Panc1 (cell line): ENCODE data around the gene ITPRID2. TPM values are rescaled to one million over a fixed set of nuclear protein-coding genes. Genes with fewer than 3 reads are reported as not detected.

ENCODE experiments used
- ATAC-seq: fragments of 200-7000 bp; cut with Tn5 transposase; 2 replicates; pipeline ENCODE4 v1.9.1; 2020; ENCODE audit warnings: mild to moderate bottlenecking, moderate library complexity
- BruUV-seq: library from RNA; stranded (reverse); fragments of 400-500 nt; replicated peaks from 2 replicates; lab custom pipeline; 2021; lab: Mats Ljungman, UMichigan
- CTCF ChIA-PET: fragments of 300-600 bp; sonication (Branson Sonifier 250); formaldehyde crosslinking; loops from one replicate; lab custom pipeline; 2022; ENCODE audit warnings: antibody characterized with exemption; lab: Charles Lee
- POLR2A ChIA-PET: fragments of 300-600 bp; sonication (Branson Sonifier 250); formaldehyde crosslinking; loops from one replicate; lab custom pipeline; 2022; ENCODE audit warnings: antibody characterized with exemption; lab: Charles Lee
- DNase-seq: peaks from one replicate; pipeline ENCODE4 v3.0.0-alpha.2; 2010; ENCODE audit warnings: low read depth, low spot score
- H3K27ac ChIP-seq: 2 replicates; pipeline ENCODE4 v1.5.1; 2011; ENCODE audit warnings: mild to moderate bottlenecking, low read length, inconsistent platforms
- H3K27me3 ChIP-seq: fragments of 200-500 bp; sonication (Bioruptor generic); 2 replicates; pipeline ENCODE4 v1.6.0; 2014; ENCODE audit warnings: low read length, inconsistent platforms; ENCODE audit not compliant: control insufficient read depth, insufficient read depth
- H3K36me3 ChIP-seq: fragments of 200-500 bp; sonication (Bioruptor generic); 2 replicates; pipeline ENCODE4 v1.5.1; 2014; ENCODE audit warnings: inconsistent platforms, mild to moderate bottlenecking, low read length, moderate library complexity; ENCODE audit not compliant: control insufficient read depth, insufficient read depth
- H3K4me1 ChIP-seq: 2 replicates; pipeline ENCODE4 v1.5.1; 2011; ENCODE audit warnings: inconsistent platforms, mild to moderate bottlenecking, low read length, moderate library complexity; ENCODE audit not compliant: control insufficient read depth, insufficient read depth
- H3K4me3 ChIP-seq, 2 experiments: 2 replicates each; pipeline ENCODE4 v1.5.1; 2011 to 2012; ENCODE audit warnings: low read depth in 2 of 2, low read length in 2 of 2, mild to moderate bottlenecking in 2 of 2, inconsistent platforms in 1 of 2, moderate library complexity in 1 of 2
- H3K9me3 ChIP-seq: fragments of 200-500 bp; sonication (Bioruptor generic); 2 replicates; pipeline ENCODE4 v1.5.1; 2014; ENCODE audit warnings: low read depth, mild to moderate bottlenecking, inconsistent platforms, low read length, moderate library complexity; ENCODE audit not compliant: control insufficient read depth, insufficient read depth
- CTCF ChIP-seq: fragments of 450-650 bp; IDR thresholded peaks from 2 replicates; pipeline ENCODE4 v1.5.1; 2017; ENCODE audit warnings: mild to moderate bottlenecking
- POLR2AphosphoS5 ChIP-seq: IDR thresholded peaks from 2 replicates; pipeline ENCODE4 v1.6.1; 2012; ENCODE audit warnings: mild to moderate bottlenecking, low read depth, low read length, moderate library complexity
- REST ChIP-seq, 2 experiments: IDR thresholded peaks; 2 replicates each; pipeline ENCODE4 v1.6.1; 2011 to 2012; ENCODE audit warnings: low read depth in 2 of 2, control low read depth in 1 of 2, low read length in 1 of 2, mild to moderate bottlenecking in 1 of 2, moderate library complexity in 1 of 2; ENCODE audit not compliant: insufficient read depth in 1 of 2
- SIN3A ChIP-seq: IDR thresholded peaks from 2 replicates; pipeline ENCODE4 v1.6.1; 2012; ENCODE audit warnings: low read depth, mild to moderate bottlenecking, low read length, moderate library complexity, borderline replicate concordance; ENCODE audit not compliant: insufficient read depth
- TCF7L2 ChIP-seq: IDR thresholded peaks from 2 replicates; pipeline ENCODE4 v1.6.1; 2011; ENCODE audit warnings: mild to moderate bottlenecking, low read depth, low read length, inconsistent platforms
- in situ Hi-C: cut with HindIII; loops from 2 replicates; pipeline ENCODE4 v1.10.0; 2016; ENCODE audit warnings: low sequenced_read_pairs, low pct_unique_long_range_greater_than_20kb
- intact Hi-C: fragments of 100-400 bp; cut with micrococcal nuclease; formaldehyde crosslinking; loops from one replicate; pipeline ENCODE4 v1.10.0; 2022; ENCODE audit not compliant: unreplicated experiment
- total RNA-seq: library from RNA; stranded (reverse); gene quantifications from one replicate; pipeline ENCODE4 v1.2.1, GENCODE V29; 2021; ENCODE audit not compliant: unreplicated experiment

The ITPRID2 gene
- total RNA-seq, 1 experiment from 2014 or later: 261 TPM

- ChIA-PET POLR2A (no interaction called here), CTCF (no interaction called here)
- intact Hi-C loops (no loop called here), in situ Hi-C loops (no loop called here)
- TF ChIP-seq POLR2AphosphoS5 (no peak), CTCF (no peak), TCF7L2 (no peak), SIN3A (no peak), REST (IDR thresholded peaks at IDR 0.05; ENCODE audit: insufficient read depth in 1 of 2, low read depth in 2 of 2, low read length in 1 of 2) (no peak)
- H3K27me3 ChIP-seq: no peaks in the 10 kb centered on the region
- no peaks in the 10 kb centered on the region for H3K9me3 ChIP-seq
- DNase-seq: no peak
- H3K4me3 ChIP-seq: no peak overlapping the region
- no TSS peak for BruUV-seq
- peaks cover 11% of the 10 kb centered on the region; the same call in 1 of the 2 replicates for H3K4me1 ChIP-seq
- no peak overlapping the region for H3K27ac ChIP-seq
- no peak for ATAC-seq
- no peaks in the 10 kb centered on the region for H3K36me3 ChIP-seq
Observed at GRCh38 chr2:181952404-181953226, 61.1 kb downstream of the ITPRID2 start.

- intact Hi-C loops (no loop called here), in situ Hi-C loops (no loop called here)
- peak; percentile 89 for ATAC-seq
- Histone ChIP-seq H3K27ac (peak overlapping the region; percentile 81), H3K36me3 (no peaks in the 10 kb centered on the region), H3K9me3 (no peaks in the 10 kb centered on the region), H3K4me1 (peaks cover 11% of the 10 kb centered on the region; the same call in 1 of the 2 replicates), H3K27me3 (no peaks in the 10 kb centered on the region), H3K4me3 (peak overlapping the region; percentile 33 to 42)
- CTCF ChIA-PET: interaction anchor here (0.7 to 0.8 kb wide), 3 partner anchors 11 to 275 kb away, joined by 3 to 5 read pairs (median 4); no protein-coding TSS in a partner anchor
- TF ChIP-seq CTCF: peak; percentile 88
- no peak for TF ChIP-seq SIN3A
- POLR2A ChIA-PET: no interaction called here
- BruUV-seq: no TSS peak
- DNase-seq: peak; percentile 42
Observed at GRCh38 chr2:181953881-181954537, 62.5 kb downstream of the ITPRID2 start.
